Measurements from ENCODE around the gene SIPA1L3.
A peak's percentile ranks its signal among the peaks of the same experiment; 100 is the strongest.
"Not testable (repeated sequence)": the region's sequence is repeated elsewhere in the genome, so short reads cannot be mapped to it uniquely, and the experiment has no call there.

The SIPA1L3 gene

GRCh38 chr19:38213469-38213868, 306.5 kb downstream of the SIPA1L3 start:
- DNase-seq (ENCODE audit: low spot score) = no peak

- no peak for DNase-seq (ENCODE audit: low spot score)
Observed at GRCh38 chr19:38213911-38214625, 307.1 kb downstream of the SIPA1L3 start.

- no peak for DNase-seq (ENCODE audit: low spot score)
Observed at GRCh38 chr19:38216785-38217641, 310.0 kb downstream of the SIPA1L3 start.

GRCh38 chr19:38218204-38218603, 311.2 kb downstream of the SIPA1L3 start:
- no peak for DNase-seq (ENCODE audit: low spot score)

- DNase-seq (ENCODE audit: low spot score) = no peak
Observed at GRCh38 chr19:38219221-38219620, 312.2 kb downstream of the SIPA1L3 start.

- DNase-seq (ENCODE audit: low spot score) = no peak
Observed at GRCh38 chr19:38221421-38221820, 314.4 kb downstream of the SIPA1L3 start.

GRCh38 chr19:38221919-38222830, 315.2 kb downstream of the SIPA1L3 start:
- no peak for DNase-seq (ENCODE audit: low spot score)

GRCh38 chr19:38223119-38223523, 316.1 kb downstream of the SIPA1L3 start:
- DNase-seq (ENCODE audit: low spot score) = no peak

GRCh38 chr19:38223617-38224013, 316.6 kb downstream of the SIPA1L3 start:
- DNase-seq (ENCODE audit: low spot score) = no peak

- DNase-seq (ENCODE audit: low spot score) = peak; percentile 90
Observed at GRCh38 chr19:38224014-38224862, 317.2 kb downstream of the SIPA1L3 start, which contains the start of gene DPF1. Gene DPF1 (minus strand): TSS chr19:38224222. CDS start chr19:38224142, 80 bp downstream.

- not testable (repeated sequence) for DNase-seq (ENCODE audit: low spot score)
Observed at GRCh38 chr19:38224863-38225218, 317.8 kb downstream of the SIPA1L3 start.

- no peak for DNase-seq (ENCODE audit: low spot score)
Observed at GRCh38 chr19:38227287-38228004, 320.4 kb downstream of the SIPA1L3 start.

GRCh38 chr19:38228005-38228377, 321.0 kb downstream of the SIPA1L3 start:
- DNase-seq (ENCODE audit: low spot score) = no peak

GRCh38 chr19:38228491-38229439, 321.8 kb downstream of the SIPA1L3 start:
- no peak for DNase-seq (ENCODE audit: low spot score)

GRCh38 chr19:38229585-38230073, 322.6 kb downstream of the SIPA1L3 start:
- DNase-seq (ENCODE audit: low spot score) = peak; percentile 92

- DNase-seq (ENCODE audit: low spot score) = not testable (repeated sequence)
Observed at GRCh38 chr19:38230506-38231133, 323.6 kb downstream of the SIPA1L3 start.

GRCh38 chr19:38231918-38232317, 324.9 kb downstream of the SIPA1L3 start:
- no peak for DNase-seq (ENCODE audit: low spot score)

GRCh38 chr19:38233740-38234251, 326.8 kb downstream of the SIPA1L3 start:
- DNase-seq (ENCODE audit: low spot score) = peak; percentile 77

Measured in germinal center (tissue), 1 donor.